ENCODE measurements around the gene SCGB1C1. TPM values are rescaled to one million over a fixed set of nuclear protein-coding genes. Genes with fewer than 3 reads are reported as not detected.

The SCGB1C1 gene
- total RNA-seq, 1 donor, result not detected

DNA sequence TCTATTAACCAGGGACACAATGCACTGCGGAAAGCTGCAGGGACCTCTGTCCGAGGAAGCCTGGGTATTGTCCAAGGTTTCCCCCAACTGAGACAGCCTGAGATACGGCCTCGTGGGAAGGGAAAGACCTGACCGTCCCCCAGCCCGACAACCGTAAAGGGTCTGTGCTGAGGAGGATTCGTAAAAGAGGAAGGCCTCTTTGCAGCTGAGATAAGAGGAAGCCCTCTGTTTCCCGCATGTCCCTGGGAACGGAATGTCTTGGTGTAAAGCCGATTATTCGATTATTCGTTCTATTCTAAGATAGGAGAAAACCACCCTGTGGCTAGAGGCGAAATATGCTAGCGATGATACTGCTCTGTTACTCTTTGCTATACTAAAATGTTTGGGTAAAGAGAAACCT, 9.1 kb downstream of the SCGB1C1 start:
- H3K27me3 ChIP-seq (ENCODE audit: insufficient read depth, low read length), result no peaks in the 10 kb centered on the region
- no peak overlapping the region for H3K4me3 ChIP-seq (ENCODE audit: low read length)
- no peaks in the 10 kb centered on the region for H3K9me3 ChIP-seq (ENCODE audit: low read depth, low read length)
- H3K4me1 ChIP-seq (ENCODE audit: insufficient read depth, low read length), result peaks cover 39% of the 10 kb centered on the region

DNA sequence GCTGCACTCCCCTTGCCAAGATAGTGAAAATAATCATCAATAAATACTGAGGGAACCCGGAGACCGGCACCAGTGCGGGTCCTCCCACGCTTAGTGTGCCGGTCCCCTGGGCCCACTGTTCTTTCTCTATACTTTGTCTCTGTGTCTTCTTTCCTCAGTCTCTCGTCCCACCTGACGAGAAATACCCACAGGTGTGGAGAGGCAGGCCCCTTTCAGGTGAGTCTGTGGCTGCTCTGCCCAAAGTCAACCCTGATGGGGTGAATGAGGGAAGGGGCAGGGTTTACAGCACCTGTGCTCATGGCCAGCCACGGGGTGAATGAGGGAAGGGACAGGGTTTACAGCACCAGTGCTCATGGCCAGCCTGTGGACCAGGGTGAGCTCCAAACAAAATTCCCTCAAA, 9.6 kb downstream of the SCGB1C1 start:
- Histone ChIP-seq H3K4me1 (ENCODE audit: insufficient read depth, low read length) (peaks cover 39% of the 10 kb centered on the region), H3K27me3 (ENCODE audit: insufficient read depth, low read length) (no peaks in the 10 kb centered on the region), H3K9me3 (ENCODE audit: low read depth, low read length) (no peaks in the 10 kb centered on the region), H3K4me3 (ENCODE audit: low read length) (no peak overlapping the region)

DNA sequence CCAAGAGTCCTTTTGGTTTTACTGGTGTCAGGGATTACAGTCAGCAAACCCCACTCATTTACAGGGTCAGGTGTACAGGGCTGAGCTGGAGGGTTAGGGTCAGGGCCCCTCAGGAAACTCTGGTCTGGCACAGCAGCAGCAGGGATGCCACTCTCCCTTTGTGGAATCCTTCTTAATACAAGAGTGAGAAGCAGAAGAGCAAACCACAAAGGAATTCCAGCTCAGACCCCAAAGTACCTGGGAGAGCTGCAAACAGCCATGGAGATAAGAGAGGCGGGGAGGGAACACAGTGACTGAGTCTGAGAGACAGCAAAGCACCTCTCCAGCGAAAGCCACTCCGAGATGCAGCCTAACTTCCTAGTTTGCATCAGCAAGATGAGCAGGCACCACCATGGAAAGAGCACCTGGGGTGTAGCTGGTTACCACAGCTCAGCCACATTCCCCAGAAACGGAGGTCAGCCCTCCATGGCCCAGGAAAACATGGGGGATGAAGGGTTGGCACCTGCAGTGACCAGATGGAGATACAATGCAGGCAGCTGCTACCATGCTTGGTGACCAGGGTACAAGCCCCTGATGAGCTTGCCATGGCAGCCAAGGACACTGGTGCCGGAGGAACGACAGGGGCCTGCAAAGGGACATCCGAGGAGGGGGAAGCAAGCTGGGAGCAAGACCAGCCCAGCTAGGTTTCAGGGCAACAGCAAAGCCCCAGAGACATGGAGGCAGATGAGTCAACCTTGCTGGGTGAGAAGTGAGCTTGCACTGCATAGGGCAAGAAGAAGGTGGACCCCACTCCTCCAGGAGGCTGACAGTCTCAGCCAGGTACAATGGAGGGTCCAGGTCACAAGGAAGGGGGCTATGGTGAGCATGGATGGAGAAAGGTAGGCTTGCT, 10.4 kb downstream of the SCGB1C1 start:
- peaks cover 39% of the 10 kb centered on the region for H3K4me1 ChIP-seq (ENCODE audit: insufficient read depth, low read length)
- no peaks in the 10 kb centered on the region for H3K9me3 ChIP-seq (ENCODE audit: low read depth, low read length)
- no peak overlapping the region for H3K4me3 ChIP-seq (ENCODE audit: low read length)
- no peaks in the 10 kb centered on the region for H3K27me3 ChIP-seq (ENCODE audit: insufficient read depth, low read length)

DNA sequence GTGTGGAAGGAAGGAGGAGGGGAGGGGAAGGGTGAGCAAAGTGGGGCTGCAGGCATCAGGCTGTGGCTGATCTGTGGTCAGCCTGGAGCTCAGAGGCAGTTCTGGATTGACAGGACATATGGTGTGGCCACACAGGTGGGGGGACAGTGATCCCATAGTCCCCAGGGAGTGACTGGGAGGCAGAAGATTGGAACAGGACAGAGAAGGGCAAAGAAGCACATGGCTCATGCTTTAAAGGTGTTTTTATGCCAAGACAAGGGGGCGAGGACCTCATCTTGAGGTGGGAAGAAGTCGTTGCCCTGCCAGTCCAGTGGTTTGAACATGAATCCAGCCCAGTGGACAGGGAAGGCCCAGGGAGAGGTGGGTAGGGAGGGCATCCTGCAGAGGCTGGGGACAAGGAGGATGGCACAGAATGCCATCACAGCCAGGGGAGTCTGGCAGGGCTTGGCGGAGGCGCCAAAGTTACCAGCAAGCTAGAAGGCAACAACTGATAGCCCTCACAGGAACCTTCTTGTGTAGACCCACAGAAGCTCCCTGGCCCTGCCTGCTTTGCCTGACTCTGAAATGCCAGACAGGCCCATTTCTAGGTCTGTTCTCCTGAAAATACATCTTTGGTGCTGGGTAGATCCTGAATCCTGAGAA, 11.2 kb downstream of the SCGB1C1 start:
- no peaks in the 10 kb centered on the region for H3K27me3 ChIP-seq (ENCODE audit: insufficient read depth, low read length)
- H3K4me3 ChIP-seq (ENCODE audit: low read length), result no peak overlapping the region
- H3K4me1 ChIP-seq (ENCODE audit: insufficient read depth, low read length), result peaks cover 40% of the 10 kb centered on the region
- no peaks in the 10 kb centered on the region for H3K9me3 ChIP-seq (ENCODE audit: low read depth, low read length)

DNA sequence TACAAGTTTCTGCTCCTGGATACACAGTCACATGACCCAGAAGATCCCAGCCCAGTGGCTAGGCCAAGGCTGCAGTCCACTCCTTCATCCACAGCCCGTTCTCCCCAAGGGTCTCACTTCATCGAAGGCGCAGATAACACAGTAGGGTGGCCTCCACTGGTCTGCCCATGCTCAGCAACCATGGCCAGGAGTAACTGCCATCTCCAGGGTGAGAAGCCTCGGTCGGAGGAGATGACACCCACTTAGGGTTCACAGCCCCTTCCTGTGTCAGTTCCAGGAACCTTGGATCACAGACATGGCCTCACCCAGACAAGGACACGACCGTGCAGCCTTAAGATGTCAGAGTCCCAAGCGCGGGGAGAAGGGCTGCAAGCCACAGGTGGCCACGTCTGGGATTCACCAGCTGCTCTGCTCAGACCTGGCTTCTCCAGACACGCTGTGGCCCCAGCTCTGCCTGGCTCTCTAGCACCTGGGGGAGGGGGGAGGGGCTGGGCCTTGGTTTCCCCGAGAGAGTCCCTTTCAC, 11.8 kb downstream of the SCGB1C1 start:
- peaks cover 46% of the 10 kb centered on the region for H3K4me1 ChIP-seq (ENCODE audit: insufficient read depth, low read length)
- no peaks in the 10 kb centered on the region for H3K27me3 ChIP-seq (ENCODE audit: insufficient read depth, low read length)
- no peak overlapping the region for H3K4me3 ChIP-seq (ENCODE audit: low read length)

DNA sequence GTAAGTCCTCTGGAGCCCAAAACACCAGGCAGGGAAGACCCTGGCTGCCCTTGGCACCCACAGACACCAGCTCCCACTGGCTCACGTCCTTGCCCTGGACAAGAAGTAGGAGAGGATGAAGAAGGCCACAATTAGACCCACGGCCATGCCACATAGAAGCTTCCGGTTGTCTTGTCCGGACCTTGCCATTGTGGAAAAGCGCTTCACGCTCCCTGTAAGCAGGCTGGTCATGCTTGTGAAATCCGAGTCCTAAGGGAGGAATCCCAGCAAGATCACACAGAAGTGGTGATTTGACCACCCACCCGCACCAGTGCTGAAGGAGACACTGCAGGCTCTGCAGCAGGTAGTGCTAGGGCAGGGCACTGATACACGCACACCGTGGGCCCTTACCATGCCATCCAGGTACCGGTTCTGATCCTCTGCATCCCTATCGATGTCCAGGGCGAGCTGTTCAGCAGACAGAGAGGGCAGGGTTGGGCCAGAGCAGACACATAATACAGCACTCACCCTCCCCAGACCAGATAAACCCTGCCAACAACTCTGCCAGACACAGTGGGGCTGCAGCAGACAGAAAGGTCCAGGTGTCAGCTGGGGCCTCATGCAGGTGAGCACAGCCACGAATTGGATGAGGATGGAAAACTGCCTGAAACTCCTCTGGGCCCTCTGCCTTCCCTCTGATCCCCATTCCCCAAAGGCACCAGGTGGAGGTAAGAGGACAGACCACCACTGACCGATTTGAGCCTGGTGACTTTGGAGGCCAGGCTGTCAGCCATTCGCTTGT, 12.5 kb downstream of the SCGB1C1 start:
- Histone ChIP-seq H3K4me1 (ENCODE audit: insufficient read depth, low read length) (peaks cover 53% of the 10 kb centered on the region), H3K4me3 (ENCODE audit: low read length) (no peak overlapping the region), H3K27me3 (ENCODE audit: insufficient read depth, low read length) (no peaks in the 10 kb centered on the region), H3K9me3 (ENCODE audit: low read depth, low read length) (no peaks in the 10 kb centered on the region)

More for the DNA sequence above, 11.8 kb downstream of the SCGB1C1 start:
- H3K9me3 ChIP-seq (ENCODE audit: low read depth, low read length), result no peaks in the 10 kb centered on the region

DNA sequence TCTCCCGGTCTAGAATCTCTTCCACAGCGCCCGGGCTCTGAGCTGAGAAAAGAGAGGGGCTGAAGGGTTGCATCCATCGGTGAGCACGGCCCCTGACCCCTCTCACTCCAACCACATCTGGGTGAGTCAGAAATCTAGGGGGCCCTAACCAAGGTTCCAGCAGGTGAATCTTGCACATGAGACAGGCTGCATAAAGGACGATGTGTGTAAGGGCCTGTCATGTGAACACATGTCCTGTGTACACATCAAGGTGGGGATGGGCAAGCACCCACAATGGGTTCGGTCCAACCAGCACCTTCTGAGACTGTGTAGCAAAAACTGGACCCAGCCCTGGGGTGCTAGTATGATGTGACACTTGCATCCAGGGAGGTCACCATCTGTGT, 13.1 kb downstream of the SCGB1C1 start:
- H3K27me3 ChIP-seq (ENCODE audit: insufficient read depth, low read length), result no peaks in the 10 kb centered on the region
- no peaks in the 10 kb centered on the region for H3K9me3 ChIP-seq (ENCODE audit: low read depth, low read length)
- peaks cover 59% of the 10 kb centered on the region for H3K4me1 ChIP-seq (ENCODE audit: insufficient read depth, low read length)
- H3K4me3 ChIP-seq (ENCODE audit: low read length), result no peak overlapping the region

DNA sequence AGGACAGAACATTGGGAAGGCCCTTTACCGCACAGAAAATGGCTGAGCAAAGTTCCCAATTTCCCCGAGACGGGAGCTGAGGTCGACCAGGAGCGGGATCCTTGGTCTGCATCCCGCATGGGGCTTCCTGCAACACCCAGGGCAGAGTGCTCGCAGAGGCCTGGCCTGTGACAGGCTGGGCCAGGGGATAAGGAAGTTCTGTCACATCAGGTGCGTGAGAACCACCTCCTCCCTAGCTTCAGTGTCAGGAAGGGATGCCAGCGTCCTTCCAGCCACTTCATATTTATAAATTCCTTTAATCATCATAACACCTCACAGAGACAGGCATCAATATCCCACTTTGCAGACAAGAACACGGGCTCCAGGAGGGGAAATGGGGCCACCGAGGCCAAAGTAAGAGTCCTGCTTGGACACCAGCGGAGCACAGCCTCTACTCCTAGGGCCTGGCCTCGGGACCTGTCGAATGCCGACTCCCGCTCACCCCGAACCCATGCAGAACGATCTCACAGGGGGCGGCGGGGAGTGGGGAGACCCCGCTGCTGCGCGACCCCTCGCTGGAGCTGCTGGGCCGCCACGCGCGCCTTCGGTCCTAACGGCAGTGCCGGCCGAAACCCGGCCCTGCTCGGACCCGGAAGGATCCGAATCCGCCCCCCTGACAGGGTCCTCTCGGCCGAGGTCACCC, 13.8 kb downstream of the SCGB1C1 start:
- Histone ChIP-seq H3K4me3 (ENCODE audit: low read length) (peak overlapping the region; percentile 64), H3K9me3 (ENCODE audit: low read depth, low read length) (no peaks in the 10 kb centered on the region), H3K4me1 (ENCODE audit: insufficient read depth, low read length) (peaks cover 55% of the 10 kb centered on the region), H3K27me3 (ENCODE audit: insufficient read depth, low read length) (no peaks in the 10 kb centered on the region)

DNA sequence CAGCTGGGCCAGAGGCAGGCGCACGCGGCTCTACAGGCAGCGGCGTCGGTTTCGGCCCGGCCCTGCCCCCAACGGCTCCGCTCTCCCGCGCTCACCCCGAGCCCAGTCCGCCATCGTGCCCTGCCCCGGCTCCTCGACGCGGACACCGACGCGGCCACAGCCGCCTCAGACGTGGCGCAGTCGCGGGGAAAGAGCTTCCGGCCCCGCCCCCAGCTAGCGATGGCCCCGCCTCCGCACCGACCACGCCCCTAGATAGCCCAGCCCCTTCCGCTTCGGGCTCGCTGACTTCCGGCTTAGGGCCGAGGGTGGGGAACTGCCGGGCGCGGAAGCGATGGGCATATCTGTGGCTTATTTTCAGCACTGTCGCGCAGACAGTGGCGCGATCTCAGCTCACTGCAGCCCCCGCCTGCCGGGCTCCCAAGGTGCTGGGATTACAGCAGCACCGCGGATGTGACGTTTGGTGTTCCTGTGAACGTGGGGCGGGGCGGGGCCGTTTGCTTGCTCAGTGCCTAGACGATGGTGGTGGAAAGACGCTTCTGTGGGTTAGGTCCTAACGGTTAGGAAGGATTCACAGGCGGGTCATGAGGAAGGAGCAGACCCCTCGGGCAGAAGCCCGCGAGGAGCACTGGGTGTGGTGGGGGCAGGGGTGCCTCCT, 14.5 kb downstream of the SCGB1C1 start, which contains the start of the genes BET1L and RIC8A:
BET1L (minus strand) TSS at position 192 of the 655 bp plus-strand sequence; CDS start at position 114, 78 bp downstream.
RIC8A (plus strand) TSS at position 501 of the 655 bp plus-strand sequence. CDS start 1,147 bp downstream, outside the sequence.
- H3K27me3 ChIP-seq (ENCODE audit: insufficient read depth, low read length), result no peaks in the 10 kb centered on the region
- H3K4me1 ChIP-seq (ENCODE audit: insufficient read depth, low read length), result peaks cover 48% of the 10 kb centered on the region
- H3K9me3 ChIP-seq (ENCODE audit: low read depth, low read length), result no peaks in the 10 kb centered on the region
- H3K4me3 ChIP-seq (ENCODE audit: low read length), result peak within 1 kb of the TSS; percentile 64

DNA sequence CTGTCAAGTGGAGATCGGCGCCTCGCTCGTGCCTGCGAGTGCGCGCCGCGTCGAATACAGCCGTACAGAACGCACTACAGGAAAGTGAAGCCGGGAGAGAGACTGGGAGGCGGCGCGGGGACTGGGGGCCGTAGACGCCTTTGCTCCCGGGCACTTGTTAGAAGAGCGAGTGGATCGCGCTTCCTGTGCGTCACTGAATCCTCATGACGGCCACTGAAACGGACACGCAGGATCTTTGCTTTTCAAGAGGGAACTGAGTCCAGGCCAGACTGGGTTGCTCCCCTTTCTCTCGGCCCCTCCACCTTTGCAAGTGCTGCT, 14.9 kb downstream of the SCGB1C1 start:
- no peaks in the 10 kb centered on the region for H3K9me3 ChIP-seq (ENCODE audit: low read depth, low read length)
- peaks cover 43% of the 10 kb centered on the region for H3K4me1 ChIP-seq (ENCODE audit: insufficient read depth, low read length)
- H3K4me3 ChIP-seq (ENCODE audit: low read length), result peak overlapping the region; percentile 64
- H3K27me3 ChIP-seq (ENCODE audit: insufficient read depth, low read length), result no peaks in the 10 kb centered on the region

DNA sequence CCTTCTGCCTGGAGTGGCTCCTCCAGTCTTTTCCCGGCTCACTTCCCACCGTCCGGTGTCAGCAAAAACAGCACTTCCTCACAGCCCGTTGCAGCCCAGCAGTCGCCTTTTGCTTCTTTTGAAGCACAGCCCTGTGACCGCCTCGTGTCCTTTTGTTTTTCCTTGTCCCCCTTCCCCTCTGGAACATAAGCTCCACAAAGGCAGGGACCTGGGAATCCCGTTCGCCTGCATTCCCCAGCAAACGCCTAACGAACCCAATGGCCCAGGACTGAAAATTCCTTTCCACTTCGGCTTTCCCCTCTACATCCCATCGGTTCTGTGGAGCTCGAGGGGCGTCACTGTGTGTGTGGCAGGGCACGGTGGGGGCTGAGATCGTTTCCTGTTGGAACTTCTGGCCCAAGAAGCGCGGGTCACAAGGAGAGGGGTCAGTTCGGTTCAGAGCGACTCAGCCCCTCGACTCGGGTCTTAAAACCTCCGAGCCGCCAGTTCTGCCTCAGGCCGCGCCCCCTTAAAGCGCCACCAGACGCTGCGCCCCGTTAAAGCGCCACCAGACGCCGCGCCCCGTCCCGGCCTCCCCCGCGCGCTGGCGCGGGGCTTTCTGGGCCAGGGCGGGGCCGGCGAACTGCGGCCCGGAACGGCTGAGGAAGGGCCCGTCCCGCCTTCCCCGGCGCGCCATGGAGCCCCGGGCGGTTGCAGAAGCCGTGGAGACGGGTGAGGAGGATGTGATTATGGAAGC, 15.5 kb downstream of the SCGB1C1 start:
- Histone ChIP-seq H3K9me3 (ENCODE audit: low read depth, low read length) (no peaks in the 10 kb centered on the region), H3K4me3 (ENCODE audit: low read length) (peak overlapping the region; percentile 64), H3K27me3 (ENCODE audit: insufficient read depth, low read length) (no peaks in the 10 kb centered on the region), H3K4me1 (ENCODE audit: insufficient read depth, low read length) (peaks cover 40% of the 10 kb centered on the region)

DNA sequence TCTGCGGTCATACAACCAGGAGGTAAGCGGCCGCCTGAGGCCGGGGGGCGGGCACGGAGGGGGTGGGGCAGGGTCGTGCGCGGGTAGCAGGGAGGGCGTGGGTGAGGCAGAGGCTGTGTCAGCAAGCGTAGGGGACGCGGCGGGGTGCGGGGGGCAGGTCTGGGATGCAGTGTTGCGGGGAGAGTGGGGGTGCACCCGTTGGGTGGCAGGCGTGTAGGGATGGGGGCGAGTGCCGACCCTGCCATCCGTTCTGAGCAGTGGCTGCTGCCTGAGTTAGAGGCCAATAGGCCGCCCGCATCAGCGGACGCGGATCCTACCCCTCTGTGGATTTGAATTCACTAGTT, 16.0 kb downstream of the SCGB1C1 start:
- peaks cover 40% of the 10 kb centered on the region for H3K4me1 ChIP-seq (ENCODE audit: insufficient read depth, low read length)
- no peaks in the 10 kb centered on the region for H3K9me3 ChIP-seq (ENCODE audit: low read depth, low read length)
- H3K27me3 ChIP-seq (ENCODE audit: insufficient read depth, low read length), result no peaks in the 10 kb centered on the region
- peak overlapping the region; percentile 64 for H3K4me3 ChIP-seq (ENCODE audit: low read length)

DNA sequence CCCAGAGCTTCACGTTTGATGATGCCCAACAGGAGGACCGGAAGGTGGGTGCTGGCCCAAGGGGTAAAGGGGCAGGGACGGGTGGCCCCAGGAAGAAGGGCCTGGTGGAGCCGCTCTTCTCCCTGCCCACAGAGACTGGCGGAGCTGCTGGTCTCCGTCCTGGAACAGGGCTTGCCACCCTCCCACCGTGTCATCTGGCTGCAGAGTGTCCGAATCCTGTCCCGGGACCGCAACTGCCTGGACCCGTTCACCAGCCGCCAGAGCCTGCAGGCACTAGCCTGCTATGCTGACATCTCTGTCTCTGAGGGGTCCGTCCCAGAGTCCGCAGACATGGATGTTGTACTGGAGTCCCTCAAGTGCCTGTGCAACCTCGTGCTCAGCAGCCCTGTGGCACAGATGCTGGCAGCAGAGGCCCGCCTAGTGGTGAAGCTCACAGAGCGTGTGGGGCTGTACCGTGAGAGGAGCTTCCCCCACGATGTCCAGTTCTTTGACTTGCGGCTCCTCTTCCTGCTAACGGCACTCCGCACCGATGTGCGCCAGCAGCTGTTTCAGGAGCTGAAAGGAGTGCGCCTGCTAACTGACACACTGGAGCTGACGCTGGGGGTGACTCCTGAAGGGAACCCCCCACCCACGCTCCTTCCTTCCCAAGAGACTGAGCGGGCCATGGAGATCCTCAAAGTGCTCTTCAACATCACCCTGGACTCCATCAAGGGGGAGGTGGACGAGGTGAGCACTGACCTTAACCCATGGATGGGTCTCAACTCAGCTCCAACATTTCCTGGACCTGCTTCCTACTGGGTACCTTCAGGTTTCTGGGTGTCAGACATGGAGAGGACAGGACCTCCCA, 16.6 kb downstream of the SCGB1C1 start:
- H3K9me3 ChIP-seq (ENCODE audit: low read depth, low read length), result no peaks in the 10 kb centered on the region
- peak overlapping the region; percentile 64 for H3K4me3 ChIP-seq (ENCODE audit: low read length)
- H3K27me3 ChIP-seq (ENCODE audit: insufficient read depth, low read length), result no peaks in the 10 kb centered on the region
- peaks cover 40% of the 10 kb centered on the region for H3K4me1 ChIP-seq (ENCODE audit: insufficient read depth, low read length)

All from mononuclear cell (primary cell).